Measurements from ENCODE around the gene ZNF444. TPM values are rescaled to one million over a fixed set of nuclear protein-coding genes. Genes with fewer than 3 reads are reported as not detected.
"Not testable (repeated sequence)": the region's sequence is repeated elsewhere in the genome, so short reads cannot be mapped to it uniquely, and the experiment has no call there.

The ZNF444 gene
- total RNA-seq, 1 experiment from 2014 or later = 31.7 TPM

DNA sequence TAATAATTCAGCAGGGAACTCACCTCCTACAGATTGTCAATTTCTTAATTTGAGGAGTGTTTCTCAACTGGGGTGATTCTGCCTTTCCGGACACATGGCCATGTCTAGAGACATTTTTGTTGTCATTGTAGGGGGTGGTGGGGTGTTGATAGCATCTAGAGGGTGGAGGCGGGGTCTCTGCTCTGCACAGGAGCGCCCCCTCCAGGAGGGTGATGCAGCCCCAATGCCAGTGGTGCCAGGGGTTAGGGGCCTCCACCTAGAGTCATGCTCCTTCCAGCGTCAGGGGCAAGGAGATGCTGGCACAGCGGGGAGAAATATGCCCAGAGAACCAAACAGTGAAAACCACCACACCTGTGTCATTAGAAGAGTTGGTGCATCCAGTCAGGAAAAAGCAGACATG is 66.5 kb downstream of the ZNF444 start:
- H4K20me1 ChIP-seq (ENCODE audit: insufficient read depth); H2AFZ ChIP-seq (ENCODE audit: low read depth, low read length, poor library complexity, severe bottlenecking); H3K4me1 ChIP-seq (ENCODE audit: control insufficient read depth in 1 of 2, insufficient read depth in 2 of 2, low read length in 2 of 2); BruUV-seq (replicated peaks); intact Hi-C loops (cut with micrococcal nuclease); H3K27ac ChIP-seq (ENCODE audit: low read depth, low read length); H3K27me3 ChIP-seq (ENCODE audit: insufficient read depth, low read length); H3K36me3 ChIP-seq (ENCODE audit: control insufficient read depth in 1 of 2, insufficient read depth in 2 of 2, low read length in 2 of 2); H3K4me2 ChIP-seq (ENCODE audit: low read length); H3K4me3 ChIP-seq (replicated peaks in 1 of 2; ENCODE audit: low read depth in 1 of 2, low read length in 2 of 2); CTCF ChIA-PET; H3K79me2 ChIP-seq (ENCODE audit: insufficient read depth, low read length); DNase-seq (ENCODE audit: low read depth, low spot score); H3K9me3 ChIP-seq (ENCODE audit: control insufficient read depth in 1 of 2, insufficient read depth in 1 of 2, low read depth in 1 of 2, low read length in 2 of 2); H3K9me2 ChIP-seq (ENCODE audit: insufficient read depth); H3K9ac ChIP-seq (ENCODE audit: low read length); POLR2A ChIA-PET; RAD21 ChIA-PET (ENCODE audit: low non-redundant PET in 1 of 2, low total read pairs in 2 of 2, uncharacterized antibody in 2 of 2, unreplicated experiment in 2 of 2): not testable (repeated sequence)
- ATAC-seq = peak; percentile 49
- TF ChIP-seq, protein P1, sequence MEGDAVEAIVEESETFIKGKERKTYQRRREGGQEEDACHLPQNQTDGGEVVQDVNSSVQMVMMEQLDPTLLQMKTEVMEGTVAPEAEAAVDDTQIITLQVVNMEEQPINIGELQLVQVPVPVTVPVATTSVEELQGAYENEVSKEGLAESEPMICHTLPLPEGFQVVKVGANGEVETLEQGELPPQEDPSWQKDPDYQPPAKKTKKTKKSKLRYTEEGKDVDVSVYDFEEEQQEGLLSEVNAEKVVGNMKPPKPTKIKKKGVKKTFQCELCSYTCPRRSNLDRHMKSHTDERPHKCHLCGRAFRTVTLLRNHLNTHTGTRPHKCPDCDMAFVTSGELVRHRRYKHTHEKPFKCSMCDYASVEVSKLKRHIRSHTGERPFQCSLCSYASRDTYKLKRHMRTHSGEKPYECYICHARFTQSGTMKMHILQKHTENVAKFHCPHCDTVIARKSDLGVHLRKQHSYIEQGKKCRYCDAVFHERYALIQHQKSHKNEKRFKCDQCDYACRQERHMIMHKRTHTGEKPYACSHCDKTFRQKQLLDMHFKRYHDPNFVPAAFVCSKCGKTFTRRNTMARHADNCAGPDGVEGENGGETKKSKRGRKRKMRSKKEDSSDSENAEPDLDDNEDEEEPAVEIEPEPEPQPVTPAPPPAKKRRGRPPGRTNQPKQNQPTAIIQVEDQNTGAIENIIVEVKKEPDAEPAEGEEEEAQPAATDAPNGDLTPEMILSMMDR (IDR thresholded peaks at IDR 0.05 in 2 of 3, conservative IDR thresholded peaks at IDR 0.05 in 1 of 3; ENCODE audit: borderline replicate concordance in 1 of 3, insufficient read depth in 1 of 3, low read depth in 2 of 3, low read length in 2 of 3) = 0 out of 6 replicates have a peak, but pooled peaks of 1 of the 3 experiments have one; percentile 8

DNA sequence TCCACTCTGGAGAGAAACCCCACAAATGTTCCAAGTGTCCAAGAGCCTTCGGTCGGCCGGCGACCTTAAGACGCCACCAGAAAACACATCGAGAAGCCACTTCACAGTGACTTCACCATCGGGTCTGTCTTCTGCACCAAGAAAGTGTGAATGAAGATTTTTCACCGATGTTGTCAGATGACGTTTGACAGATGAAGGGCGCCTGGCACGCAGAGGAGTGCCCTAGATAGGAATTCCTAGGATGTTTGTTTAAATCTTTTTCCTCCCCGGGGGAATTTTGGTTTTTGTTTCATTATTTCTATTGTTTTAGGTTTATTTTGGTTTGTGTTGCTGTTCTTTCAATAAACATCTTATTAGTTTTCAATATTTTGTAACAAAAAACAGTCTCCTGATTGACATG is 68.0 kb downstream of the ZNF444 start:
- no peaks in the 10 kb centered on the region for H3K79me2 ChIP-seq (ENCODE audit: insufficient read depth, low read length)
- H3K4me3 ChIP-seq (replicated peaks in 1 of 2; ENCODE audit: low read depth in 1 of 2, low read length in 2 of 2) = no peak overlapping the region
- ChIA-PET RAD21 (ENCODE audit: low non-redundant PET in 1 of 2, low total read pairs in 2 of 2, uncharacterized antibody in 2 of 2, unreplicated experiment in 2 of 2) (no interaction called here), POLR2A (no interaction called here), CTCF (no interaction called here)
- H4K20me1 ChIP-seq (ENCODE audit: insufficient read depth) = no peaks in the 10 kb centered on the region
- no peak overlapping the region for H3K9ac ChIP-seq (ENCODE audit: low read length)
- no peaks in the 10 kb centered on the region for H3K9me3 ChIP-seq (ENCODE audit: control insufficient read depth in 1 of 2, insufficient read depth in 1 of 2, low read depth in 1 of 2, low read length in 2 of 2)
- H3K4me1 ChIP-seq (ENCODE audit: control insufficient read depth in 1 of 2, insufficient read depth in 2 of 2, low read length in 2 of 2) = no peaks in the 10 kb centered on the region
- no peak overlapping the region for H3K4me2 ChIP-seq (ENCODE audit: low read length)
- DNase-seq (ENCODE audit: low read depth, low spot score) (no peak), ATAC-seq (no peak)
- intact Hi-C loops (cut with micrococcal nuclease) = no loop called here
- H3K9me2 ChIP-seq (ENCODE audit: insufficient read depth) = no peaks in the 10 kb centered on the region
- no peak overlapping the region for H2AFZ ChIP-seq (ENCODE audit: low read depth, low read length, poor library complexity, severe bottlenecking)
- H3K27me3 ChIP-seq (ENCODE audit: insufficient read depth, low read length) = peaks cover 8% of the 10 kb centered on the region; the same call in 1 of the 2 replicates
- no peak overlapping the region for H3K27ac ChIP-seq (ENCODE audit: low read depth, low read length)
- no peak for TF ChIP-seq SP1 (IDR thresholded peaks at IDR 0.05; ENCODE audit: low read depth)
- no peak for TF ChIP-seq EGR1 (IDR thresholded peaks at IDR 0.05; ENCODE audit: low read depth)
- TF ChIP-seq CEBPB (IDR thresholded peaks at IDR 0.05; ENCODE audit: low read depth) = no peak
- TF ChIP-seq, protein P1 (IDR thresholded peaks at IDR 0.05 in 2 of 3, conservative IDR thresholded peaks at IDR 0.05 in 1 of 3; ENCODE audit: borderline replicate concordance in 1 of 3, insufficient read depth in 1 of 3, low read depth in 2 of 3, low read length in 2 of 3) = no peak
- TF ChIP-seq JUND (IDR thresholded peaks at IDR 0.05) = no peak
- TF ChIP-seq EZH2phosphoT487 (IDR thresholded peaks at IDR 0.05; ENCODE audit: borderline replicate concordance) = no peak
- no peak for TF ChIP-seq POLR2A (IDR thresholded peaks at IDR 0.05; ENCODE audit: borderline replicate concordance, extremely low read depth, insufficient read depth, insufficient read length)
- no peak for TF ChIP-seq ZNF274 (IDR thresholded peaks at IDR 0.05; ENCODE audit: low read depth, low read length)
- BruUV-seq (replicated peaks) = no TSS peak
- H3K36me3 ChIP-seq (ENCODE audit: control insufficient read depth in 1 of 2, insufficient read depth in 2 of 2, low read length in 2 of 2) = no peaks in the 10 kb centered on the region

DNA sequence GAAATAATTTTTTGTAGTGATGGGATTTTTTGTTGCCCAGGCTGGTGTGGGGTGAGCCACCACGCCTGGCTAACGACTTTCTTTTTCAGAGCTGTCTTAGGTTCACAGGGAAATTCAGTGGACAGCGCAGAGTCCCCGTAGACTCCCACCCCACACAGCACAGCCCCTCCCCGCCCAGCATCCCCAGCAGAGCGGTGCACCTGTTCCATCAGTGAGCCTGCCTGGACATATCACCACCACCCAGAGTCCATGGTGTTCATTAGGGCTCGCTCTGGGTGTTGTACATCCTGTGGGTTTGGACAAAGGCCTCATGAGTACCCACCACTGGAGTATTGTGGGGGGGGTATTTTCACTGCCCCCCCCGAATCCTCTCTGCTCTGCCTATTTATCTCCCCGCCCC is 68.9 kb downstream of the ZNF444 start:
- H4K20me1 ChIP-seq (ENCODE audit: insufficient read depth); BruUV-seq (replicated peaks); H2AFZ ChIP-seq (ENCODE audit: low read depth, low read length, poor library complexity, severe bottlenecking); H3K9ac ChIP-seq (ENCODE audit: low read length); intact Hi-C loops (cut with micrococcal nuclease); ATAC-seq; H3K27ac ChIP-seq (ENCODE audit: low read depth, low read length); H3K9me2 ChIP-seq (ENCODE audit: insufficient read depth); H3K27me3 ChIP-seq (ENCODE audit: insufficient read depth, low read length); POLR2A ChIA-PET; RAD21 ChIA-PET (ENCODE audit: low non-redundant PET in 1 of 2, low total read pairs in 2 of 2, uncharacterized antibody in 2 of 2, unreplicated experiment in 2 of 2); DNase-seq (ENCODE audit: low read depth, low spot score); H3K36me3 ChIP-seq (ENCODE audit: control insufficient read depth in 1 of 2, insufficient read depth in 2 of 2, low read length in 2 of 2); CTCF ChIA-PET; H3K4me2 ChIP-seq (ENCODE audit: low read length); H3K4me3 ChIP-seq (replicated peaks in 1 of 2; ENCODE audit: low read depth in 1 of 2, low read length in 2 of 2); H3K79me2 ChIP-seq (ENCODE audit: insufficient read depth, low read length); H3K9me3 ChIP-seq (ENCODE audit: control insufficient read depth in 1 of 2, insufficient read depth in 1 of 2, low read depth in 1 of 2, low read length in 2 of 2); H3K4me1 ChIP-seq (ENCODE audit: control insufficient read depth in 1 of 2, insufficient read depth in 2 of 2, low read length in 2 of 2): not testable (repeated sequence)
